Neuronal stem cell (in vitro differentiated cells): ENCODE data around the gene SORCS3.

Experiments used
- DNase-seq: peaks from one replicate; pipeline ENCODE4 v3.0.0-alpha.2; 2013; ENCODE audit warnings: low spot score
- H2AFZ ChIP-seq: one replicate; pipeline ENCODE4 v1.6.1; 2013; ENCODE audit warnings: mild to moderate bottlenecking, low read length, inconsistent platforms
- H2AK5ac ChIP-seq: 2 replicates; pipeline ENCODE4 v1.6.1; 2013; ENCODE audit warnings: low read depth, mild to moderate bottlenecking, inconsistent platforms, low read length, moderate library complexity, mixed read lengths
- H2BK120ac ChIP-seq: 2 replicates; pipeline ENCODE4 v1.6.1; 2013; ENCODE audit warnings: low read depth, mild to moderate bottlenecking, inconsistent platforms, low read length, moderate library complexity, mixed read lengths
- H2BK12ac ChIP-seq: one replicate; pipeline ENCODE4 v1.6.1; 2013; ENCODE audit warnings: low read length, inconsistent platforms
- H2BK15ac ChIP-seq: 2 replicates; pipeline ENCODE4 v1.6.1; 2013; ENCODE audit warnings: mild to moderate bottlenecking, low read length, inconsistent platforms, mixed read lengths
- H2BK5ac ChIP-seq: one replicate; pipeline ENCODE4 v1.6.1; 2013; ENCODE audit warnings: inconsistent platforms, mild to moderate bottlenecking, low read length, moderate library complexity
- H3K14ac ChIP-seq: one replicate; pipeline ENCODE4 v1.6.1; 2013; ENCODE audit warnings: low read length, inconsistent platforms
- H3K18ac ChIP-seq: 2 replicates; pipeline ENCODE4 v1.6.1; 2013; ENCODE audit warnings: low read length, inconsistent platforms
- H3K23ac ChIP-seq: 2 replicates; pipeline ENCODE4 v1.6.1; 2013; ENCODE audit warnings: low read depth, mild to moderate bottlenecking, mixed read lengths, low read length, inconsistent platforms; ENCODE audit not compliant: poor library complexity
- H3K27ac ChIP-seq: replicated peaks from 3 replicates; pipeline ENCODE4 v1.5.1; 2013; ENCODE audit warnings: low read length, inconsistent platforms
- H3K27me3 ChIP-seq, 3 experiments: 2 replicates each; pipeline ENCODE4 v1.6.1; 2013; ENCODE audit warnings: low read length in 3 of 3, mild to moderate bottlenecking in 2 of 3, inconsistent platforms in 1 of 3, low read depth in 1 of 3, mixed read lengths in 1 of 3, moderate library complexity in 1 of 3; ENCODE audit not compliant: control insufficient read depth in 3 of 3, insufficient read depth in 3 of 3
- H3K36me3 ChIP-seq, 2 donors: replicated peaks in 1 of 2; 2 replicates each; pipeline ENCODE4 v1.6.1; 2013; ENCODE audit warnings: low read length in 2 of 2; ENCODE audit not compliant: control insufficient read depth in 2 of 2, insufficient read depth in 2 of 2
- H3K4ac ChIP-seq: 2 replicates; pipeline ENCODE4 v1.6.1; 2013; ENCODE audit warnings: inconsistent platforms, mild to moderate bottlenecking, low read length, moderate library complexity
- H3K4me1 ChIP-seq, 2 donors: 1 replicate in 1 of 2; 2 replicates in 1 of 2; pipeline ENCODE4 v1.6.1; 2013; ENCODE audit warnings: low read length in 2 of 2, low read depth in 1 of 2; ENCODE audit not compliant: control insufficient read depth in 2 of 2, insufficient read depth in 1 of 2
- H3K4me2 ChIP-seq: one replicate; pipeline ENCODE4 v1.6.1; 2013; ENCODE audit warnings: mild to moderate bottlenecking, low read length, inconsistent platforms; ENCODE audit not compliant: insufficient read depth, poor library complexity, severe bottlenecking
- H3K4me3 ChIP-seq, 2 donors: 2 replicates each; pipeline ENCODE4 v1.5.1; 2013; ENCODE audit warnings: low read length in 2 of 2, mild to moderate bottlenecking in 2 of 2, inconsistent platforms in 1 of 2, moderate library complexity in 1 of 2
- H3K79me1 ChIP-seq: one replicate; pipeline ENCODE4 v1.6.1; 2013; ENCODE audit warnings: low read depth, mild to moderate bottlenecking, inconsistent platforms, low read length, moderate library complexity
- H3K9ac ChIP-seq: one replicate; pipeline ENCODE4 v1.6.1; 2013; ENCODE audit warnings: mild to moderate bottlenecking, low read depth, low read length, inconsistent platforms; ENCODE audit not compliant: poor library complexity
- H3K9me3 ChIP-seq, 2 donors: replicated peaks in 1 of 2; 2 replicates each; pipeline versions ENCODE3 to v1.6.1; 2013; ENCODE audit warnings: low read length in 2 of 2, mild to moderate bottlenecking in 2 of 2, inconsistent platforms in 1 of 2, low read depth in 1 of 2, mixed read lengths in 1 of 2, moderate library complexity in 1 of 2; ENCODE audit not compliant: control insufficient read depth in 2 of 2, insufficient read depth in 1 of 2
- H4K8ac ChIP-seq: one replicate; pipeline ENCODE4 v1.6.1; 2013; ENCODE audit warnings: low read depth, mild to moderate bottlenecking, inconsistent platforms, low read length, moderate library complexity
- H4K91ac ChIP-seq: one replicate; pipeline ENCODE4 v1.6.1; 2013; ENCODE audit warnings: low read length, low read depth, mild to moderate bottlenecking, inconsistent platforms; ENCODE audit not compliant: poor library complexity
- WGBS, 2 donors: extraction: QIAGEN DNeasy Blood & Tissue Kit; methylation state at CpG; one replicate each; pipeline ENCODE4 v1.1.7; 2013; ENCODE audit warnings: missing lambda C conversion rate in 2 of 2, mixed read lengths in 1 of 2; ENCODE audit not compliant: insufficient read length in 2 of 2, insufficient replicate concordance in 1 of 2; ENCODE audit errors: extremely low coverage in 2 of 2; 5-methylcytosine and 5-hydroxymethylcytosine counted together

Gene SORCS3

GRCh38 chr10:105041956-105042355 lies 400.9 kb downstream of the SORCS3 start:
- Histone ChIP-seq H2BK15ac (no peak overlapping the region), H3K4me2 (no peak overlapping the region), H2BK120ac (no peak overlapping the region), H3K14ac (no peak overlapping the region), H3K27ac (no peak overlapping the region), H2BK5ac (no peak overlapping the region), H2AFZ (no peak overlapping the region), H3K23ac (no peak overlapping the region), H3K4me1 (no peaks in the 10 kb centered on the region), H3K18ac (no peak overlapping the region), H3K9me3 (no peaks in the 10 kb centered on the region), H3K9ac (no peak overlapping the region), H3K4me3 (no peak overlapping the region), H3K36me3 (no peaks in the 10 kb centered on the region), H4K91ac (no peak overlapping the region), H3K4ac (no peak overlapping the region), H2AK5ac (no peak overlapping the region), H3K27me3 (no peaks in the 10 kb centered on the region), H4K8ac (no peak overlapping the region), H3K79me1 (no peaks in the 10 kb centered on the region), H2BK12ac (no peak overlapping the region)
- no peak for DNase-seq
- WGBS, 2 donors, result no CpG with 5 or more reads among the region's 1 CpG

- WGBS, 2 donors, result no CpG with 5 or more reads among the region's 4 CpGs
- no peaks in the 10 kb centered on the region for H3K79me1 ChIP-seq
Measured at GRCh38 chr10:105042906-105043552, 401.9 kb downstream of the SORCS3 start.

GRCh38 chr10:105044902-105045301 lies 403.8 kb downstream of the SORCS3 start:
- Histone ChIP-seq H3K4ac (no peak overlapping the region), H3K9ac (no peak overlapping the region), H3K4me1 (no peaks in the 10 kb centered on the region), H3K4me3 (no peak overlapping the region), H2BK15ac (no peak overlapping the region), H4K91ac (no peak overlapping the region), H3K27ac (no peak overlapping the region), H2AK5ac (no peak overlapping the region), H2BK5ac (no peak overlapping the region), H3K36me3 (no peaks in the 10 kb centered on the region), H3K79me1 (no peaks in the 10 kb centered on the region), H4K8ac (no peak overlapping the region), H3K4me2 (no peak overlapping the region), H3K9me3 (no peaks in the 10 kb centered on the region), H3K23ac (no peak overlapping the region), H2AFZ (no peak overlapping the region), H3K27me3 (no peaks in the 10 kb centered on the region), H3K14ac (no peak overlapping the region), H2BK12ac (no peak overlapping the region), H2BK120ac (no peak overlapping the region), H3K18ac (no peak overlapping the region)
- no CpG with 5 or more reads among the region's 3 CpGs for WGBS, 2 donors
- no peak for DNase-seq

More at GRCh38 chr10:105042906-105043552, 401.9 kb downstream of the SORCS3 start:
- H2BK12ac ChIP-seq, result no peak overlapping the region
- no peaks in the 10 kb centered on the region for H3K36me3 ChIP-seq
- H4K91ac ChIP-seq, result no peak overlapping the region
- H4K8ac ChIP-seq, result no peak overlapping the region
- no peaks in the 10 kb centered on the region for H3K9me3 ChIP-seq
- H2BK5ac ChIP-seq, result no peak overlapping the region
- no peak overlapping the region for H3K4me3 ChIP-seq
- H3K4me1 ChIP-seq, result no peaks in the 10 kb centered on the region
- no peak overlapping the region for H2BK15ac ChIP-seq
- no peak for DNase-seq
- no peak overlapping the region for H2AFZ ChIP-seq
- no peak overlapping the region for H3K23ac ChIP-seq
- no peak overlapping the region for H3K14ac ChIP-seq
- no peak overlapping the region for H3K4me2 ChIP-seq
- no peak overlapping the region for H2AK5ac ChIP-seq
- no peak overlapping the region for H3K18ac ChIP-seq
- H2BK120ac ChIP-seq, result no peak overlapping the region
- no peak overlapping the region for H3K4ac ChIP-seq
- H3K9ac ChIP-seq, result no peak overlapping the region
- H3K27ac ChIP-seq, result no peak overlapping the region
- H3K27me3 ChIP-seq, result no peaks in the 10 kb centered on the region

- Histone ChIP-seq H2BK120ac (no peak overlapping the region), H2BK12ac (no peak overlapping the region), H2BK5ac (no peak overlapping the region), H3K4me1 (no peaks in the 10 kb centered on the region), H3K79me1 (no peaks in the 10 kb centered on the region), H3K23ac (no peak overlapping the region), H3K14ac (no peak overlapping the region), H3K4ac (no peak overlapping the region), H3K4me3 (no peak overlapping the region), H2AK5ac (no peak overlapping the region), H3K27me3 (no peaks in the 10 kb centered on the region), H4K91ac (no peak overlapping the region), H2AFZ (no peak overlapping the region), H3K18ac (no peak overlapping the region), H3K9me3 (peaks cover 0 to 3% of the 10 kb centered on the region in 2 donors), H3K4me2 (no peak overlapping the region), H4K8ac (no peak overlapping the region), H3K9ac (no peak overlapping the region), H3K36me3 (no peaks in the 10 kb centered on the region), H2BK15ac (no peak overlapping the region), H3K27ac (no peak overlapping the region)
- WGBS, 2 donors, result no CpG with 5 or more reads among the region's 2 CpGs
- DNase-seq, result no peak
Measured at GRCh38 chr10:105056413-105056812, 415.3 kb downstream of the SORCS3 start.
